WTC11 (cell line): ENCODE data around the gene SS18. TPM values are rescaled to one million over a fixed set of nuclear protein-coding genes. Genes with fewer than 3 reads are reported as not detected.

ENCODE experiments used
- ATAC-seq: fragments of 200-7000 bp; cut with Tn5 transposase; 2 replicates; pipeline ENCODE4 v1.10.0; 2021; ENCODE audit warnings: mild to moderate bottlenecking, moderate library complexity
- CTCF ChIA-PET: fragments of 300-600 bp; sonication (Branson Sonifier 250); formaldehyde crosslinking; loops from one replicate; lab custom pipeline; 2021; ENCODE audit warnings: antibody characterized with exemption; lab: Charles Lee
- POLR2A ChIA-PET: fragments of 350-600 bp; sonication (Branson Sonifier 250); formaldehyde crosslinking; loops from one replicate; lab custom pipeline; 2021; ENCODE audit warnings: antibody characterized with exemption; lab: Charles Lee
- DNase-seq: peaks from one replicate; pipeline ENCODE4 v3.0.0; 2021; ENCODE audit warnings: low spot score
- H3K27ac Mint-ChIP-seq: 2 replicates; pipeline ENCODE4 v1.8.0; 2021; ENCODE audit warnings: mixed read lengths
- H3K27me3 Mint-ChIP-seq: 2 replicates; pipeline ENCODE4 v1.8.0; 2021; ENCODE audit warnings: low read depth, mild to moderate bottlenecking, moderate library complexity, mixed read lengths
- H3K36me3 Mint-ChIP-seq: 2 replicates; pipeline ENCODE4 v1.8.0; 2021; ENCODE audit warnings: mixed read lengths
- H3K4me1 Mint-ChIP-seq: 2 replicates; pipeline ENCODE4 v1.8.0; 2022; ENCODE audit warnings: mixed read lengths
- H3K4me3 Mint-ChIP-seq: 2 replicates; pipeline ENCODE4 v1.8.0; 2021; ENCODE audit warnings: mild to moderate bottlenecking, moderate library complexity, mixed read lengths
- H3K9me3 Mint-ChIP-seq: 2 replicates; pipeline ENCODE4 v1.8.0; 2021; ENCODE audit warnings: mixed read lengths
- AR ChIP-seq: fragments of 250-450 bp; sonication (Bioruptor Pico); IDR thresholded peaks from 2 replicates; pipeline ENCODE4 v1.9.0; 2021; ENCODE audit warnings: mild to moderate bottlenecking
- ATF1 ChIP-seq: sonication (generic); formaldehyde crosslinking; IDR thresholded peaks from 2 replicates; pipeline ENCODE4 v1.8.1; 2023; ENCODE audit warnings: mild to moderate bottlenecking, moderate library complexity, missing genetic modification reagents
- EMX1 ChIP-seq: fragments of 250-450 bp; sonication (Bioruptor Pico); IDR thresholded peaks from 2 replicates; pipeline ENCODE4 v1.8.0; 2021; ENCODE audit warnings: mild to moderate bottlenecking
- ERG ChIP-seq: fragments of 250-450 bp; sonication (Bioruptor Pico); IDR thresholded peaks from 2 replicates; pipeline ENCODE4 v1.8.0; 2021; ENCODE audit warnings: mild to moderate bottlenecking
- ESRRA ChIP-seq: sonication (generic); formaldehyde crosslinking; IDR thresholded peaks from 2 replicates; pipeline ENCODE4 v1.8.1; 2022; ENCODE audit warnings: mild to moderate bottlenecking, missing genetic modification reagents, borderline replicate concordance
- ETV6 ChIP-seq: sonication (generic); formaldehyde crosslinking; IDR thresholded peaks from 2 replicates; pipeline ENCODE4 v1.8.1; 2022; ENCODE audit warnings: mild to moderate bottlenecking, missing genetic modification reagents
- FOXP4 ChIP-seq: sonication (generic); formaldehyde crosslinking; IDR thresholded peaks from 2 replicates; pipeline ENCODE4 v1.8.0; 2022; ENCODE audit warnings: mild to moderate bottlenecking, missing genetic modification reagents
- GRHL2 ChIP-seq: fragments of 250-450 bp; sonication (Bioruptor Pico); IDR thresholded peaks from 2 replicates; pipeline ENCODE4 v1.8.0; 2022; ENCODE audit warnings: mild to moderate bottlenecking, moderate library complexity; ENCODE audit not compliant: insufficient replicate concordance, severe bottlenecking
- IRF1 ChIP-seq: sonication (generic); formaldehyde crosslinking; IDR thresholded peaks from 2 replicates; pipeline ENCODE4 v1.8.0; 2023; ENCODE audit warnings: missing genetic modification reagents
- KAT7 ChIP-seq: sonication (generic); formaldehyde crosslinking; IDR thresholded peaks from 2 replicates; pipeline ENCODE4 v1.8.1; 2023; ENCODE audit warnings: missing genetic modification reagents, mild to moderate bottlenecking, borderline replicate concordance
- NR3C1 ChIP-seq: sonication (generic); formaldehyde crosslinking; conservative IDR thresholded peaks from 2 replicates; pipeline ENCODE4 v1.8.1; 2023; ENCODE audit warnings: low read depth, mild to moderate bottlenecking, missing genetic modification reagents
- OVOL2 ChIP-seq: fragments of 250-450 bp; sonication (Bioruptor Pico); IDR thresholded peaks from 2 replicates; pipeline ENCODE4 v1.9.0; 2021; ENCODE audit warnings: mild to moderate bottlenecking, borderline replicate concordance
- RORB ChIP-seq: fragments of 250-450 bp; sonication (Bioruptor Pico); IDR thresholded peaks from 2 replicates; pipeline ENCODE4 v1.9.0; 2021; ENCODE audit warnings: mild to moderate bottlenecking
- TCF7 ChIP-seq: sonication (generic); formaldehyde crosslinking; IDR thresholded peaks from 2 replicates; pipeline ENCODE4 v1.8.0; 2022; ENCODE audit warnings: mild to moderate bottlenecking, low read depth, missing genetic modification reagents, moderate library complexity
- TEAD1 ChIP-seq: sonication (generic); formaldehyde crosslinking; IDR thresholded peaks from 2 replicates; pipeline ENCODE4 v1.8.0; 2022; ENCODE audit warnings: mild to moderate bottlenecking, missing genetic modification reagents
- TEAD4 ChIP-seq: sonication (generic); formaldehyde crosslinking; IDR thresholded peaks from 2 replicates; pipeline ENCODE4 v1.8.0; 2022; ENCODE audit warnings: mild to moderate bottlenecking, missing genetic modification reagents
- USF2 ChIP-seq: sonication (generic); formaldehyde crosslinking; IDR thresholded peaks from 2 replicates; pipeline ENCODE4 v1.8.1; 2023; ENCODE audit warnings: mild to moderate bottlenecking, missing genetic modification reagents, moderate library complexity
- ZNF281 ChIP-seq: sonication (generic); formaldehyde crosslinking; IDR thresholded peaks from 2 replicates; pipeline ENCODE4 v1.8.0; 2023; ENCODE audit warnings: mild to moderate bottlenecking, missing genetic modification reagents
- ZNF425 ChIP-seq: fragments of 250-450 bp; sonication (Bioruptor Pico); conservative IDR thresholded peaks from 2 replicates; pipeline ENCODE4 v1.9.0; 2021; ENCODE audit warnings: mild to moderate bottlenecking
- ZNF671 ChIP-seq: fragments of 250-450 bp; sonication (Bioruptor Pico); IDR thresholded peaks from 2 replicates; pipeline ENCODE4 v1.8.0; 2021; ENCODE audit warnings: mild to moderate bottlenecking
- total RNA-seq: library from RNA; stranded (reverse); gene quantifications from 3 replicates; pipeline ENCODE4 v1.2.3, GENCODE V29; 2021

SS18 gene
- total RNA-seq, 1 experiment from 2014 or later, result 73.0 TPM

GRCh38 chr18:26008619-26009018, 81.8 kb downstream of the SS18 start (continued):
- TF ChIP-seq ZNF281 (no peak), FOXP4 (CRISPR knock-in tag) (no peak), TEAD1 (no peak)
- TF ChIP-seq, all 79 proteins: peak for 0

GRCh38 chr18:26008096-26008495, 82.3 kb downstream of the SS18 start:
- Mint-ChIP-seq H3K27me3 (no peaks in the 10 kb centered on the region), H3K9me3 (no peaks in the 10 kb centered on the region), H3K27ac (no peak overlapping the region), H3K4me3 (no peak overlapping the region), H3K36me3 (no peaks in the 10 kb centered on the region), H3K4me1 (peaks cover 7% of the 10 kb centered on the region)
- no peak for DNase-seq
- POLR2A ChIA-PET, result no interaction called here
- no peak for TF ChIP-seq OVOL2 (CRISPR knock-in tag)
- TF ChIP-seq IRF1 (CRISPR knock-in tag), result no peak
- no peak for TF ChIP-seq ERG (CRISPR knock-in tag)
- CTCF ChIA-PET, result no interaction called here
- no peak for ATAC-seq

- no peak overlapping the region for H3K4me3 Mint-ChIP-seq
- no peak overlapping the region for H3K27ac Mint-ChIP-seq
- ChIA-PET CTCF (no interaction called here), POLR2A (interaction anchor here (0.6 kb wide), 1 partner anchor 10 kb away, joined by 4 read pairs; no protein-coding TSS in a partner anchor)
- H3K36me3 Mint-ChIP-seq, result no peaks in the 10 kb centered on the region
- H3K27me3 Mint-ChIP-seq, result no peaks in the 10 kb centered on the region
- ATAC-seq (no peak), DNase-seq (no peak)
- H3K9me3 Mint-ChIP-seq, result no peaks in the 10 kb centered on the region
- H3K4me1 Mint-ChIP-seq, result peaks cover 7% of the 10 kb centered on the region
- TF ChIP-seq ZNF671 (CRISPR knock-in tag) (no peak), EMX1 (CRISPR knock-in tag) (no peak), RORB (CRISPR knock-in tag) (no peak), GRHL2 (CRISPR knock-in tag) (no peak), NR3C1 (no peak), ETV6 (no peak), ESRRA (CRISPR knock-in tag) (no peak), TEAD4 (CRISPR knock-in tag) (no peak), ZNF425 (no peak), USF2 (no peak), IRF1 (CRISPR knock-in tag) (no peak), TCF7 (CRISPR knock-in tag) (no peak), AR (no peak), ATF1 (CRISPR knock-in tag) (no peak), KAT7 (no peak)
Observed at GRCh38 chr18:26005950-26006349, 84.5 kb downstream of the SS18 start.
